SJSA1 (cell line): Measurements from ENCODE around the gene ANO10. TPM values are rescaled to one million over a fixed set of nuclear protein-coding genes. Genes with fewer than 3 reads are reported as not detected.
"Not testable (repeated sequence)": the region's sequence is repeated elsewhere in the genome, so short reads cannot be mapped to it uniquely, and the experiment has no call there.

ENCODE experiments used
- DNase-seq, 2 experiments: peaks; one replicate each; pipeline ENCODE4 v3.0.0-alpha.2; 2015 to 2020; ENCODE audit warnings: low spot score in 2 of 2, low read depth in 1 of 2
- H3K27ac ChIP-seq: fragments of 250-450 bp; sonication (Bioruptor Pico); 2 replicates; pipeline ENCODE4 v1.5.1; 2020; ENCODE audit warnings: mild to moderate bottlenecking, moderate library complexity
- H3K27me3 ChIP-seq: fragments of 250-450 bp; sonication (Bioruptor Pico); replicated peaks from 2 replicates; pipeline ENCODE4 v1.5.1; 2020; ENCODE audit warnings: mild to moderate bottlenecking, moderate library complexity
- H3K36me3 ChIP-seq: fragments of 250-450 bp; sonication (Bioruptor Pico); 2 replicates; pipeline ENCODE4 v1.5.1; 2020; ENCODE audit warnings: mild to moderate bottlenecking
- H3K4me1 ChIP-seq: fragments of 250-450 bp; sonication (Bioruptor Pico); replicated peaks from 2 replicates; pipeline ENCODE4 v1.6.1; 2021; ENCODE audit warnings: mild to moderate bottlenecking
- H3K4me3 ChIP-seq: fragments of 250-450 bp; sonication (Bioruptor Pico); 2 replicates; pipeline ENCODE4 v1.5.1; 2020; ENCODE audit warnings: mild to moderate bottlenecking
- H3K9me3 ChIP-seq: fragments of 250-450 bp; sonication (Bioruptor Pico); replicated peaks from 2 replicates; pipeline ENCODE4 v1.5.1; 2020; ENCODE audit warnings: mild to moderate bottlenecking
- total RNA-seq: library from RNA; depleted of rRNA; stranded (reverse); fragments of >200 nt; shearing (Covaris generic); gene quantifications from 2 replicates; pipeline ENCODE4 v1.2.3, GENCODE V29; 2014; rRNA removed

ANO10 gene, protein sequence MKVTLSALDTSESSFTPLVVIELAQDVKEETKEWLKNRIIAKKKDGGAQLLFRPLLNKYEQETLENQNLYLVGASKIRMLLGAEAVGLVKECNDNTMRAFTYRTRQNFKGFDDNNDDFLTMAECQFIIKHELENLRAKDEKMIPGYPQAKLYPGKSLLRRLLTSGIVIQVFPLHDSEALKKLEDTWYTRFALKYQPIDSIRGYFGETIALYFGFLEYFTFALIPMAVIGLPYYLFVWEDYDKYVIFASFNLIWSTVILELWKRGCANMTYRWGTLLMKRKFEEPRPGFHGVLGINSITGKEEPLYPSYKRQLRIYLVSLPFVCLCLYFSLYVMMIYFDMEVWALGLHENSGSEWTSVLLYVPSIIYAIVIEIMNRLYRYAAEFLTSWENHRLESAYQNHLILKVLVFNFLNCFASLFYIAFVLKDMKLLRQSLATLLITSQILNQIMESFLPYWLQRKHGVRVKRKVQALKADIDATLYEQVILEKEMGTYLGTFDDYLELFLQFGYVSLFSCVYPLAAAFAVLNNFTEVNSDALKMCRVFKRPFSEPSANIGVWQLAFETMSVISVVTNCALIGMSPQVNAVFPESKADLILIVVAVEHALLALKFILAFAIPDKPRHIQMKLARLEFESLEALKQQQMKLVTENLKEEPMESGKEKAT
- 9.9 and 16.3 TPM in 2 replicates for total RNA-seq

DNA sequence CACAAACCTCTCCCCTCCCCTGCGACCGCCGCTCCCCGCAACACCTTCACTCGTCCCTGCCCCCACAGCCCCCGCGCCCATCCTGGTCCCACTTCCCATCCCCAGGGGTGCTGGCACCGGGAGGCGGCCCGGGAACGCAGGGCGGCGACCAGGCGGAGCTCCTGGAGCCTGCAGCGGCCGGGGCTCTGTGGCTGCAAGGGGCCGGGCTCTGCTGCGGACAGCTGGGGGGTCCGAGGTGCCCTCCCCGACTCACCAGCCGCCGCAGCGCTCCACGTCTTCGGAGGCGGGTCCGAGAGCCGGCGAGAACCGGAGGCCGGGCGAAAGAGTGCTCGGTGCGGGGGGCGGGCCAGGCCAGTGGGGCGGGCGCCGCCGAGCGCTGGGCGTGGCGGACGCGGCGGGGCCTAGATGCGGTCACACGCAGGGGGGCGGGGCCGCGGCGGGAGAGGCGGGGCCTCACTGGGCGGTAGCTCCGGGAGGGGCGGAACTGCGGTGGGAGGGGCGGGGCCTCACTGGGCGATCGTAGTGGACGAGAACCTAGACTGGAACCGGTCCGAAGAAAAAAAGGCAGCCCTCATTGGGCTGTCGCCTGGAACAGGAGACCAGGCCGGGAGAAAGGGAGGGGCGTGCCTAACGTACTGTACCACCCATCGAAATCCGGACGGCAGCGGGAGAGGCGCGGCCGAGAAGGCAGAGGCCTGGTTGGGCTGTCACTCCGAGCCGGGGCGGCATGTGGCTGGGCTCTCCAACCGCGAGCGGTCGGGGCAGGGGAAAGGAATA is at the start of gene ANO10:
Gene ANO10, minus strand, starts transcription at position 356 of the 777 bp plus-strand sequence. CDS start 16,159 bp downstream, outside the sequence.
- Histone ChIP-seq H3K27me3 (no peaks in the 10 kb centered on the region), H3K9me3 (no peaks in the 10 kb centered on the region), H3K4me1 (peaks cover 9% of the 10 kb centered on the region), H3K36me3 (no peaks in the 10 kb centered on the region), H3K27ac (peak within 1 kb of the TSS; percentile 26; the same call in 1 of the 2 replicates), H3K4me3 (peak within 1 kb of the TSS; percentile 74)
- DNase-seq, result peak; percentile 94 to 98

DNA sequence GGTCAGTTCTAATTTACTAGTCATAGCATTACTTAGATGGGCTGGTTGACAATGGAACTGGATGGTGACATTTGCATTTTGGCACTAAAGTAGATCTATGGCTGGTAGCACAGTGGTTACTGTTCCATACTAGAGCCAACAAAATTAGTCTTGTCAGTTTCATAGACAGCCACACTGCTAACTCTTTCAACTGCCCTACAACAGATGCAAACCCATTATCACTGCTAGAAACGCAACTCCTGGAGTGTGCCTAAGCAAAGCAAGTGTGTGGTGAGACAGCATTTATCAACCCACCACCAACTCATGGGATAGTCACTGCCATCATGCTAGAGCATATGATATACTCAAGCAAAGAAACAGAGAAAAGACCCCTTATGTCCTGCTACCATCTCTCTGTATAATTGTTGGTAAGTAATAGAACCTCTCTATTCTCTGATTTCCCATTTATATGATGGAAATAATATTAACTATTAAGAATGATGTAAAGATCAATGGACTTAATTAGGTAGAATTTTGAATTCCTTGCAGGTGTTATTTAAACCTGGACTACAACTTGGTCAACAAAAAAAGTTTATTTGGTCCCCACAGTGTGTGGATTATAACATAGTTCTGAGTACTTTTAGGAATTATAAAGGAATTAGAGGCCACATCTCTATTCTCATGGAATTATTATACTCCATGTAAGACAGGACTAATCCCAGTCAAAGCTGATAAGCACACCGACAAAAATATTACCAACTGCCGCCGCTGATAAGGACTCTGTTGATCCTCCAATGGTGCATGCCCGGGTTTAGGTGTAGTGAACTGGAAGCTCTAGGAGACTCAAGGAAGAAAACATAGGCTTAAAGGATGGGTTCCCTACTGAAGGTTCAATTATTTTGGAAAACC is 49.1 kb upstream of the ANO10 start:
- H3K27me3 ChIP-seq, result no peaks in the 10 kb centered on the region
- no peak overlapping the region for H3K27ac ChIP-seq
- no peak overlapping the region for H3K4me3 ChIP-seq
- H3K4me1 ChIP-seq, result no peaks in the 10 kb centered on the region
- H3K36me3 ChIP-seq, result no peaks in the 10 kb centered on the region
- DNase-seq, result no peak
- no peaks in the 10 kb centered on the region for H3K9me3 ChIP-seq

DNA sequence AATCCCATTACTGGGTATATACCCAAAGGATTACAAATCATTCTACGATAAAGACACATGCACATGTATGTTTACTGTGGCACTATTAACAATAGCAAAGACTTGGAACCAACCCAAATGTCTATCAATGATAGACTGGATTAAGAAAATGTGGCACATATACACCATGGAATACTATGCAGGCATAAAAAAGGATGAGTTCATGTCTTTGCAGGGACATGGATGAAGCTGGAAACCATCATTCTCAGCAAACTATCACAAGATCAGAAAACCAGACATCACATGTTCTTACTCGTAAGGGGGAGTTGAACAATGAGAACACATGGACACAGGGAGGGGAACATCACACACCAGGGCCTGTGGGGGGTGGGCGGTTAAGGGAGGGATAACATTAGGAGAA is 43.2 kb upstream of the ANO10 start:
- not testable (repeated sequence) for H3K4me3 ChIP-seq, H3K27ac ChIP-seq, DNase-seq, H3K9me3 ChIP-seq, H3K4me1 ChIP-seq, H3K36me3 ChIP-seq, H3K27me3 ChIP-seq

DNA sequence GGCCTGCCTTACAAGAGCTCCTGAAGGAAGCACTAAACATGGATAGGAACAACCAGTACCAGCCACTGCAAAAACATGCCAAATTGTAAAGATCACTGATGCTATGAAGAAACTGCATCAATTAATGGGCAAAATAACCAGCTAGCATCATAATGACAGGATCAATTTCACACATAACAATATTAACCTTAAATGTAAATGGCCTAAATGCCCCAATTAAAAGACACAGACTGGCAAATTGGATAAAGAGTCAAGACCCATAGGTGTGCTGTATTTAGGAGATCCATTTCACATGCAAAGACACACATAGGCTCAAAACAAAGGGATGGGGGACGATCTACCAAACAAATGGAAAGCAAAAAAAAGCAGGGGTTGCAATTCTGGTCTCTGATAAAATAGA is 39.6 kb upstream of the ANO10 start:
- H3K27me3 ChIP-seq, DNase-seq, H3K4me3 ChIP-seq, H3K27ac ChIP-seq, H3K36me3 ChIP-seq, H3K9me3 ChIP-seq, H3K4me1 ChIP-seq: not testable (repeated sequence)

DNA sequence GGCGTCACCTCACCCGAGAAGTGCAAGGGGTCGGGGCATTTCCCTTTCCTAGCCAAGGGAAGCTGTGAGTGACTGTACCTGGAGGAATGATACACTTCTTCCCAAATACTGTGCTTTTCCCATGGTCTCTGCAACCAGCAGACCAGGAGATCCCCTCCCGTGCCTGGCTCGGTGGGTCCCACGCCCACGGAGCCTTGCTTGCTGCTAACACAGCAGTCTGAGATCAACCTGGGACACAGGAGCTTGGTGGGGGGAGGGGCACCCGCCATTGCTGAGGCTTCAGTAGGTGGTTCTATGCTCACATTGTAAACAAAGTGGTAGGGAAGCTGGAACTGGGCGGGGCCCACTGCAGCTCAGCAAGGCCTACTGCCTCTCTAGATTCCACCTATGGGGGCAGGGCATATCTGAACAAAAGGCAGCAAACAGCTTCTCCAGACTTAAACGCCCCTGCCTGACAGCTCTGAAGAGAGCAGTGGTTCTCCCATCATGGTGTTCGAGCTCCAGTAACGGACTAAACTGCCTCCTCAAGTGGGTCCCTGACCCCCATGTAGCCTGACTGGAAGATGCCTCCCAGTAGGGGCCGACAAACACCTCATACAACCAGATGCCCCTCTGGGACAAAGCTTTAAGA is 37.6 kb upstream of the ANO10 start:
- no peaks in the 10 kb centered on the region for H3K27me3 ChIP-seq
- H3K4me3 ChIP-seq, result no peak overlapping the region
- no peak overlapping the region for H3K27ac ChIP-seq
- no peaks in the 10 kb centered on the region for H3K4me1 ChIP-seq
- no peaks in the 10 kb centered on the region for H3K9me3 ChIP-seq
- no peaks in the 10 kb centered on the region for H3K36me3 ChIP-seq
- no peak for DNase-seq

DNA sequence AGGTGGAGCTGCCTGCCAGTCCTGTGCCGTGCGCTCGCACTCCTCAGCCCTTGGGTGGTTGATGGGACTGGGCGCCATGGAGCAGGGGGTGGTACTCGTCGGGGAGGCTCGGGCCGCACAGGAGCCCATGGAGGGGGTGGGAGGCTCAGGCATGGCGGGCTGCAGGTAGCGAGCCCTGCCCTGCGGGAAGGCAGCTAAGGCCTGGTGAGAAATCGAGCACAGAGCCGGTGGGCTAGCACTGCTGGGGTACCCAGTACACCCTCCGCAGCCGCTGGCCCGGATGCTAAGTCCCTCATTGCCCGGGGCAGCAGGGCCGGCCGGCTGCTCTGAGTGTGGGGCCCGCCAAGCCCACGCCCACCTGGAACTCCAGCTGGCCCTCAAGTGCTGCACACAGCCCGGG is 34.6 kb upstream of the ANO10 start:
- H3K27ac ChIP-seq, H3K9me3 ChIP-seq, DNase-seq, H3K4me3 ChIP-seq, H3K36me3 ChIP-seq, H3K4me1 ChIP-seq, H3K27me3 ChIP-seq: not testable (repeated sequence)

DNA sequence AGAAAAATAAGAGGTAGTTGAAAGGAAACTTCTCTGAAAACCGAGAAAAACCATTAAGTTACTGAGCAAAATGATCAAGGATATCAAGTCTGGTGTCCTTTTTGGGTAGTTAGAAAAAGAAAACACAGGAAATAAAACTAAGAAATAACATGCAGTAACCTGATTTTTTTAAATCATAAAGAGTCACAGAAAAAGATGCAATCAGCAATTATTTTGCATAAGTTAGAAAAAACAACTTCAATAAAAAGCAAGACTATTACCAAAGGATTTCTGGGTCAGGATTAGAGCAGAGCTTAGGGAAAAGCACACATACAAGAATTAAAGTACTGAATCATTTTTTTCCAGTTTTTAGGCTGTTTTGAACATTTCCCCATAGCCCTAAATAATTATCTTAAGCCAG is 28.5 kb upstream of the ANO10 start:
- Histone ChIP-seq H3K4me1 (no peaks in the 10 kb centered on the region), H3K27ac (no peak overlapping the region), H3K27me3 (no peaks in the 10 kb centered on the region), H3K36me3 (no peaks in the 10 kb centered on the region), H3K4me3 (no peak overlapping the region), H3K9me3 (no peaks in the 10 kb centered on the region)
- DNase-seq, result no peak

DNA sequence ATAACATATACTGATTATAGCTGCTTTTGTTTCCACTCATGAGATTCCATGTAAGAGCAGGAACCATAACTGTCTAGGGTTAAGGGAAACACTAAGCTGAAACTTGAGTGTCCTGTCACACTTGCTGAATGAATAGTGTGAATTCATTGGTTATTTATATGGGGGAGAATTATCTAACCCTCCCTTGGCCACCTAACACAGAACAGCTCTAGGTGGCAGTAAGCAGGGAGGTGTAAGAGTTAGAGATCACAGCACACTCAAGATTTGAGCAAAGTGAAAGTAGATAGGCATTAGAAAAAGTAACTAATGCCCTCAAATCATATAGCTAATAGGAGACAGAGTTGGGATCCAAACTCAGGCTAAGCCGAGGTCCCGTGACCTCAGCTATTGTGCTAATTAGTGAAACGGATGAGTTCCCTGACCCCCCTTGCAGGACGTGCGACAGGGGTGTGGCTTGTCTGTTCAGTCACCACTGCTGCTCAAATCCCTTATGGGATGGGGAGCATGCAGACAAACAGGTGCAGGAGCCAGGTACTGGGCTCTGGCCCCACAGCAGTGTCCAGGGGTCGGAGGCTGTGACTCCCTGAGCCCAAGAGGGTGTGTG is 27.7 kb upstream of the ANO10 start:
- Histone ChIP-seq H3K4me1 (no peaks in the 10 kb centered on the region), H3K27me3 (no peaks in the 10 kb centered on the region), H3K36me3 (no peaks in the 10 kb centered on the region), H3K27ac (no peak overlapping the region), H3K4me3 (no peak overlapping the region), H3K9me3 (no peaks in the 10 kb centered on the region)
- DNase-seq, result no peak

DNA sequence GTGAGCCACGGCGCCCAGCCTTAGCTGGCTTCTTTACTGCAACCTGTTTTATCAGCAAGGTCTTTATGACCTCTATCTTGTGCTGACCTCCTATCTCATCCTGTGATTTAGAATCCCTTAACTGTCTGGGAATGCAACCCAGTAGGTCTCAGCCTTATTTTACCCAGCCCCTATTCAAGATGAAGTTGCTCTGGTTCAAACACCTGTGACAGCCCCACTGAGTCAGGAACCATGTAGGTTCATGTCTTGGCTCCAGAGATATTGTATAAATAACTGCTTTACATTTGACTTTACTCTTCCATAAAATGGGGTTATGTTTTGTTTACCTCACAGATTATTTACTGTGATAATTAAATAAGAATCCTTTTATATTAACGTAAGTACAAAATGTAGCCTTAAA is 27.1 kb upstream of the ANO10 start:
- no peaks in the 10 kb centered on the region for H3K4me1 ChIP-seq
- H3K4me3 ChIP-seq, result no peak overlapping the region
- H3K36me3 ChIP-seq, result no peaks in the 10 kb centered on the region
- H3K27ac ChIP-seq, result no peak overlapping the region
- H3K9me3 ChIP-seq, result no peaks in the 10 kb centered on the region
- H3K27me3 ChIP-seq, result no peaks in the 10 kb centered on the region
- no peak for DNase-seq

DNA sequence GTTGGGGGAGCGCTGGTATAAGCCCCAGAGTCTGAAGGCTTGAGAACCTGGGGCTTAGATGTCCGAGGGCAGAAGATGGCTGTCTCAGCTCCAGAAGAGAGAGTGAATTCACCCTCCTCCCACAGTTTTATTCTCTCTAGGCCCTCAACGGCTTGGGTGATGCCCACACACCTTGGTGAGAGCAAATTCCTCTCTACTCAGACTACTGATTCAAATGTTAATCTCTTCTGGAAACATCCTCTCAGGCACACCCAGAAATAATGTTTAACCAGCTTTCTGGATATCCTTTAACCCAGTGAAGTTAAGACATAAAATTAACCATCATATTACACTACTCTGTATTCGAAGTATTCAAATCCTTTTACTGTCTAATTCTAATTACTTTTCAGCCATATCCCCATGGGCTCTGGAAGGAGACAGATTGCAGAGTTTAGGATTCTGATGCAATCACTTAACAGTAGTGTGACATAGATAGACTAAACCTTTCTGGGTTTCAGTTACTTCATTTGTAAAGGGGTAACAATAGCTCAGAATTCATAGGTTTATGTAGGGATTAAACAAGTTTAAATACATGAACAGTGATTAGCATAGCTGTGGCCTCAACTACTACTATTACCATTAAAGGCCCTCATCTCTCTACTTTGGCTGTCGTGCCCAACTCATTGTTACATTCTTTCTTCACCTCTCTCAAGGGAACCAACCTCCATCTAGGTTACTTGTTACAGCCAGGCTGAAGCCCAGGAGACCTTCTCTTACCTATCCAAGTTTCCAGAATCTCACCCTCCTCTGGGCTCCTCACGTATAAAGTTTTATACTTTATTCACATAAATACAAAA is 25.7 kb upstream of the ANO10 start:
- no peak for DNase-seq
- H3K4me1 ChIP-seq, result no peaks in the 10 kb centered on the region
- no peaks in the 10 kb centered on the region for H3K9me3 ChIP-seq
- no peaks in the 10 kb centered on the region for H3K36me3 ChIP-seq
- no peak overlapping the region for H3K27ac ChIP-seq
- H3K4me3 ChIP-seq, result no peak overlapping the region
- no peaks in the 10 kb centered on the region for H3K27me3 ChIP-seq

DNA sequence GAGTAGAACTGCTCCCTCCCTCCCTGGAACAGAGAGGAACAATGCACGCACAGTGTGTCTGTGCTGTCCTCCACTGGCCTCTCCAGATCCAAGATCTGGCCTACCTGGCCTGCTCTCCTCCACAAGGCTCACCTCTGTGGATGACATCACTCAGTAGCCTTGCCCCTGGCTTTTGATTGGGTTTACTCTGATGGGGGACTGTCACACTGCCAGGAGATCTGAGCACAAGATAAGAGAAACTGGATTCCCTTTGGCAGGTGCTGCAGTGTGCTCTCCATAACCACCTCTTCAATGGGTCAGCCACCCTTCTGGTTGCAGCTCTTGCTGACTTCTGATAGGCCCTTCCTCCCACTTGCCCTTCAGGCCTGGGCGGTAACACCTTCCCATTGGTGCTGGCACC is 22.6 kb upstream of the ANO10 start:
- H3K27ac ChIP-seq, result no peak overlapping the region
- H3K4me1 ChIP-seq, result no peaks in the 10 kb centered on the region
- no peaks in the 10 kb centered on the region for H3K9me3 ChIP-seq
- no peaks in the 10 kb centered on the region for H3K36me3 ChIP-seq
- no peak overlapping the region for H3K4me3 ChIP-seq
- no peak for DNase-seq
- no peaks in the 10 kb centered on the region for H3K27me3 ChIP-seq
